ENCODE results near the gene OTUD5. TPM values are rescaled to one million over a fixed set of nuclear protein-coding genes. Genes with fewer than 3 reads are reported as not detected.
"Not testable (repeated sequence)": the region's sequence is repeated elsewhere in the genome, so short reads cannot be mapped to it uniquely, and the experiment has no call there.

OTUD5 gene
- polyA plus RNA-seq, 2 of the 4 experiments (the other 2 are of a cell fraction) = 45.9 to 57.7 TPM

DNA sequence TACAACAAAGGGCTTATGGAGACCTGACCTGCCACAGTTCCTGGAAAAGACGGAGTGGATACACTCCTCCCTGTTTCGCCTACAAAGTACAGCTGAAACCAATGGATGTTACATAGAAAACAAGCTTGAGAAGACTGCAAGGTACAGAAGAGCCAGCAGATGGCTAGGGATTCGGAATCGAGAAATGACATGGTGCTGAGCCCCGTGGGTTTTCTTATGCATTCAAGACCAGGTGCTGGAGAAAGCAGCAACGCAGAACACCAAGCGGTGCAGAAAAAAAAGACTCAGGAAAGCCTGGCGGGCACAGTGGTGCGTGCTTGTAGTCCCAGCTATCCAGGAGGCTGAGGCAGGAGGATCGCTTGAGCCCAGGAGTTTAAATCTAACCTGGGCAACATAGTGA, 73.7 kb downstream of the OTUD5 start:
- peak in 1 of 2 experiments; percentile 64 for DNase-seq (ENCODE audit: low read depth in 1 of 2, low spot score in 1 of 2)
- Histone ChIP-seq H3K9me3 (no peaks in the 10 kb centered on the region), H3K4me3 (no peak overlapping the region), H3K4me1 (peaks cover 5% of the 10 kb centered on the region; the same call in 1 of the 3 replicates), H3K27ac (no peak overlapping the region), H3K4me2 (peak overlapping the region; percentile 45; the same call in 2 of the 3 replicates)
- peak; percentile 85 to 94 for ATAC-seq
- WGBS (ENCODE audit: missing lambda C conversion rate) = 31% methylated on average over 10 of the region's 10 CpGs
- ChIA-PET CTCF (interaction anchor here (1.1 kb wide), 1 partner anchor 16 kb away, joined by 3 read pairs; no protein-coding TSS in a partner anchor), POLR2A (interaction anchor here (0.6 kb wide), 1 partner anchor 14 kb away, joined by 3 read pairs; the partner anchor contains the start of genes PQBP1 and TIMM17B)
- FAIRE-seq = peak; percentile 89
- TF ChIP-seq, protein P1, sequence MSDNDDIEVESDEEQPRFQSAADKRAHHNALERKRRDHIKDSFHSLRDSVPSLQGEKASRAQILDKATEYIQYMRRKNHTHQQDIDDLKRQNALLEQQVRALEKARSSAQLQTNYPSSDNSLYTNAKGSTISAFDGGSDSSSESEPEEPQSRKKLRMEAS (IDR thresholded peaks at IDR 0.05) = no peak
- TF ChIP-seq, protein P2, sequence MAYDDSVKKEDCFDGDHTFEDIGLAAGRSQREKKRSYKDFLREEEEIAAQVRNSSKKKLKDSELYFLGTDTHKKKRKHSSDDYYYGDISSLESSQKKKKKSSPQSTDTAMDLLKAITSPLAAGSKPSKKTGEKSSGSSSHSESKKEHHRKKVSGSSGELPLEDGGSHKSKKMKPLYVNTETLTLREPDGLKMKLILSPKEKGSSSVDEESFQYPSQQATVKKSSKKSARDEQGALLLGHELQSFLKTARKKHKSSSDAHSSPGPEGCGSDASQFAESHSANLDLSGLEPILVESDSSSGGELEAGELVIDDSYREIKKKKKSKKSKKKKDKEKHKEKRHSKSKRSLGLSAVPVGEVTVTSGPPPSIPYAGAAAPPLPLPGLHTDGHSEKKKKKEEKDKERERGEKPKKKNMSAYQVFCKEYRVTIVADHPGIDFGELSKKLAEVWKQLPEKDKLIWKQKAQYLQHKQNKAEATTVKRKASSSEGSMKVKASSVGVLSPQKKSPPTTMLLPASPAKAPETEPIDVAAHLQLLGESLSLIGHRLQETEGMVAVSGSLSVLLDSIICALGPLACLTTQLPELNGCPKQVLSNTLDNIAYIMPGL (CRISPR knock-in tag; IDR thresholded peaks at IDR 0.05; ENCODE audit: borderline replicate concordance) = no peak
- TF ChIP-seq CHD2 (IDR thresholded peaks at IDR 0.05; ENCODE audit: low read length, partially characterized antibody) = no peak

DNA sequence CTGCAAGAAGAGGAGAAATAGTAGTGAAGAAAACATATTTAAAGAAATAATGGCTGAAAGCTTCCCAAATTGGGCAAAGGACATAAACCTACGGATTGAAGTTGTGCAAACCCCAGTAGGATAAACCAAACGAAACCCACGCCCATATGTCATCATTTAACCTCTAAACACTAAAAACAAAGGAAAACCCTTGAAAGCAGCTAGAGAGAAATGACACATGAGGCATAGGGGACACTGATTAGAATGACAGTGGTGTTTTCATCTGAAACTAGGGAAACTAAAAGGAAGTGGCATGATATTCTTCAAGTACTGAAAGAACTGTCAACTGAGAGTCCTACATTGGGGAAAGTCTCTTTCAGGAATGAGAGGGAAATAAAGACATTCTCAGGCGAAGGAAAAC, 80.5 kb downstream of the OTUD5 start:
- H3K4me2 ChIP-seq; H3K4me1 ChIP-seq; H3K9me3 ChIP-seq; POLR2A ChIA-PET; CTCF ChIA-PET; H3K4me3 ChIP-seq; DNase-seq (ENCODE audit: low read depth in 1 of 2, low spot score in 1 of 2); ATAC-seq; H3K27ac ChIP-seq: not testable (repeated sequence)
- 24% methylated on average over 4 of the region's 4 CpGs for WGBS (ENCODE audit: missing lambda C conversion rate)
- FAIRE-seq = peak; percentile 46

Small RNA genes within 50 kb of the gene (small RNA-seq; reads per million reads assigned to genes)
- 0 to 0.35 (median 0.08) reads per million in 6 experiments for gene RNU6-722P

Other genes with a start within 250 kb of the OTUD5 start
- not detected in 2 replicates for gene GLOD5, start 195.9 kb downstream of the OTUD5 start, polyA plus RNA-seq (2011; rRNA removed)
- gene GLOD5, start 195.9 kb downstream of the OTUD5 start, polyA plus RNA-seq (2017; fragmentation: RNase III; extraction: RNeasy Plus Mini Kit Qiagen cat#74134 plus additional on column Dnase treatment) = not detected in 3 replicates
- gene GATA1, start 171.0 kb downstream of the OTUD5 start, polyA plus RNA-seq (2011; rRNA removed) = not detected in 2 replicates
- not detected in 3 replicates for gene GATA1, start 171.0 kb downstream of the OTUD5 start, polyA plus RNA-seq (2017; fragmentation: RNase III; extraction: RNeasy Plus Mini Kit Qiagen cat#74134 plus additional on column Dnase treatment)
- 50.6 and 53.2 TPM in 2 replicates for gene HDAC6, start 155.5 kb downstream of the OTUD5 start, polyA plus RNA-seq (2011; rRNA removed)
- gene HDAC6, start 155.5 kb downstream of the OTUD5 start, polyA plus RNA-seq (2017; fragmentation: RNase III; extraction: RNeasy Plus Mini Kit Qiagen cat#74134 plus additional on column Dnase treatment) = 38.9 to 52.4 TPM (median 52.1 TPM) in 3 replicates
- gene ERAS, start 131.1 kb downstream of the OTUD5 start, polyA plus RNA-seq (2011; rRNA removed) = 0.07 TPM in 1 of 2 replicates, not detected in the other
- 0.06 to 0.07 TPM in 2 of 3 replicates, not detected in the other for gene ERAS, start 131.1 kb downstream of the OTUD5 start, polyA plus RNA-seq (2017; fragmentation: RNase III; extraction: RNeasy Plus Mini Kit Qiagen cat#74134 plus additional on column Dnase treatment)
- 1.7 and 3.0 TPM in 2 replicates for gene PCSK1N, start 122.0 kb downstream of the OTUD5 start, polyA plus RNA-seq (2011; rRNA removed)
- gene PCSK1N, start 122.0 kb downstream of the OTUD5 start, polyA plus RNA-seq (2017; fragmentation: RNase III; extraction: RNeasy Plus Mini Kit Qiagen cat#74134 plus additional on column Dnase treatment) = 15.9 to 22.9 TPM (median 21.2 TPM) in 3 replicates
- gene TIMM17B, start 59.8 kb downstream of the OTUD5 start, polyA plus RNA-seq (2011; rRNA removed) = 68.9 and 71.8 TPM in 2 replicates
- gene TIMM17B, start 59.8 kb downstream of the OTUD5 start, polyA plus RNA-seq (2017; fragmentation: RNase III; extraction: RNeasy Plus Mini Kit Qiagen cat#74134 plus additional on column Dnase treatment) = 71.9 to 76.9 TPM (median 73.3 TPM) in 3 replicates
- 119 and 125 TPM in 2 replicates for gene PQBP1, start 59.7 kb downstream of the OTUD5 start, polyA plus RNA-seq (2011; rRNA removed)
- gene PQBP1, start 59.7 kb downstream of the OTUD5 start, polyA plus RNA-seq (2017; fragmentation: RNase III; extraction: RNeasy Plus Mini Kit Qiagen cat#74134 plus additional on column Dnase treatment) = 140 to 158 TPM (median 147 TPM) in 3 replicates
- 39.4 and 64.2 TPM in 2 replicates for gene SLC35A2, start 46.0 kb downstream of the OTUD5 start, polyA plus RNA-seq (2011; rRNA removed)
- gene SLC35A2, start 46.0 kb downstream of the OTUD5 start, polyA plus RNA-seq (2017; fragmentation: RNase III; extraction: RNeasy Plus Mini Kit Qiagen cat#74134 plus additional on column Dnase treatment) = 42.3 to 50.2 TPM (median 49.0 TPM) in 3 replicates
- 8.2 and 8.5 TPM in 2 replicates for gene PIM2, start 38.6 kb downstream of the OTUD5 start, polyA plus RNA-seq (2011; rRNA removed)
- gene PIM2, start 38.6 kb downstream of the OTUD5 start, polyA plus RNA-seq (2017; fragmentation: RNase III; extraction: RNeasy Plus Mini Kit Qiagen cat#74134 plus additional on column Dnase treatment) = 7.9 to 8.8 TPM (median 7.9 TPM) in 3 replicates
- 0.59 and 1.1 TPM in 2 replicates for gene KCND1, start 14.2 kb upstream of the OTUD5 start, polyA plus RNA-seq (2011; rRNA removed)
- 0.69 to 0.79 TPM (median 0.77 TPM) in 3 replicates for gene KCND1, start 14.2 kb upstream of the OTUD5 start, polyA plus RNA-seq (2017; fragmentation: RNase III; extraction: RNeasy Plus Mini Kit Qiagen cat#74134 plus additional on column Dnase treatment)
- gene GRIPAP1, start 44.7 kb upstream of the OTUD5 start, polyA plus RNA-seq (2011; rRNA removed) = 33.7 and 35.1 TPM in 2 replicates
- 27.7 to 36.2 TPM (median 34.3 TPM) in 3 replicates for gene GRIPAP1, start 44.7 kb upstream of the OTUD5 start, polyA plus RNA-seq (2017; fragmentation: RNase III; extraction: RNeasy Plus Mini Kit Qiagen cat#74134 plus additional on column Dnase treatment)
- 16.1 and 27.3 TPM in 2 replicates for gene TFE3, start 85.8 kb upstream of the OTUD5 start, polyA plus RNA-seq (2011; rRNA removed)
- gene TFE3, start 85.8 kb upstream of the OTUD5 start, polyA plus RNA-seq (2017; fragmentation: RNase III; extraction: RNeasy Plus Mini Kit Qiagen cat#74134 plus additional on column Dnase treatment) = 53.8 to 57.3 TPM (median 56.3 TPM) in 3 replicates
- 1.6 and 2.0 TPM in 2 replicates for gene CCDC120, start 101.4 kb upstream of the OTUD5 start, polyA plus RNA-seq (2011; rRNA removed)
- gene CCDC120, start 101.4 kb upstream of the OTUD5 start, polyA plus RNA-seq (2017; fragmentation: RNase III; extraction: RNeasy Plus Mini Kit Qiagen cat#74134 plus additional on column Dnase treatment) = 3.2 to 4.1 TPM (median 4.0 TPM) in 3 replicates
- 13.6 and 17.0 TPM in 2 replicates for gene PRAF2, start 116.4 kb upstream of the OTUD5 start, polyA plus RNA-seq (2011; rRNA removed)
- gene PRAF2, start 116.4 kb upstream of the OTUD5 start, polyA plus RNA-seq (2017; fragmentation: RNase III; extraction: RNeasy Plus Mini Kit Qiagen cat#74134 plus additional on column Dnase treatment) = 29.9 to 37.7 TPM (median 35.4 TPM) in 3 replicates
- gene WDR45, start 122.3 kb upstream of the OTUD5 start, polyA plus RNA-seq (2011; rRNA removed) = 55.5 and 80.1 TPM in 2 replicates
- gene WDR45, start 122.3 kb upstream of the OTUD5 start, polyA plus RNA-seq (2017; fragmentation: RNase III; extraction: RNeasy Plus Mini Kit Qiagen cat#74134 plus additional on column Dnase treatment) = 33.8 to 41.5 TPM (median 37.7 TPM) in 3 replicates
- gene GPKOW, start 166.1 kb upstream of the OTUD5 start, polyA plus RNA-seq (2011; rRNA removed) = 34.4 and 40.7 TPM in 2 replicates
- gene GPKOW, start 166.1 kb upstream of the OTUD5 start, polyA plus RNA-seq (2017; fragmentation: RNase III; extraction: RNeasy Plus Mini Kit Qiagen cat#74134 plus additional on column Dnase treatment) = 22.0 to 24.9 TPM (median 24.1 TPM) in 3 replicates
- gene MAGIX, start 205.2 kb upstream of the OTUD5 start, polyA plus RNA-seq (2011; rRNA removed) = 1.1 and 1.2 TPM in 2 replicates
- 2.2 to 3.0 TPM (median 2.5 TPM) in 3 replicates for gene MAGIX, start 205.2 kb upstream of the OTUD5 start, polyA plus RNA-seq (2017; fragmentation: RNase III; extraction: RNeasy Plus Mini Kit Qiagen cat#74134 plus additional on column Dnase treatment)
- gene PLP2, start 214.3 kb upstream of the OTUD5 start, polyA plus RNA-seq (2011; rRNA removed) = 209 and 277 TPM in 2 replicates
- gene PLP2, start 214.3 kb upstream of the OTUD5 start, polyA plus RNA-seq (2017; fragmentation: RNase III; extraction: RNeasy Plus Mini Kit Qiagen cat#74134 plus additional on column Dnase treatment) = 162 to 168 TPM (median 164 TPM) in 3 replicates
- gene PRICKLE3, start 228.8 kb upstream of the OTUD5 start, polyA plus RNA-seq (2011; rRNA removed) = 7.9 and 9.3 TPM in 2 replicates
- 12.9 to 14.1 TPM (median 14.0 TPM) in 3 replicates for gene PRICKLE3, start 228.8 kb upstream of the OTUD5 start, polyA plus RNA-seq (2017; fragmentation: RNase III; extraction: RNeasy Plus Mini Kit Qiagen cat#74134 plus additional on column Dnase treatment)
- 1.3 and 1.7 TPM in 2 replicates for gene SYP, start 242.6 kb upstream of the OTUD5 start, polyA plus RNA-seq (2011; rRNA removed)
- gene SYP, start 242.6 kb upstream of the OTUD5 start, polyA plus RNA-seq (2017; fragmentation: RNase III; extraction: RNeasy Plus Mini Kit Qiagen cat#74134 plus additional on column Dnase treatment) = 3.3 to 4.0 TPM (median 3.8 TPM) in 3 replicates

Data from A549 (cell line).